Esophagus squamous epithelium (tissue), 4 donors: ENCODE results near the gene RSAD1.

Source experiments
- POLR2A ChIP-seq, 4 donors: fragments of 450-650 bp; IDR thresholded peaks; one replicate each; pipeline ENCODE4 v1.6.1; 2017; ENCODE audit warnings: antibody characterized with exemption in 4 of 4, mild to moderate bottlenecking in 4 of 4, moderate library complexity in 3 of 4
- TF ChIP-seq, protein P1 (sequence below), 6 experiments: fragments of 450-650 bp in 4 of 6; fragments of 200-600 bp in 2 of 6; sonication (generic) in 2 of 6; IDR thresholded peaks; one replicate each; pipeline ENCODE4 v1.5.1; 2016 to 2019; ENCODE audit warnings: antibody characterized with exemption in 6 of 6, mild to moderate bottlenecking in 4 of 6, moderate library complexity in 4 of 6

DNA sequence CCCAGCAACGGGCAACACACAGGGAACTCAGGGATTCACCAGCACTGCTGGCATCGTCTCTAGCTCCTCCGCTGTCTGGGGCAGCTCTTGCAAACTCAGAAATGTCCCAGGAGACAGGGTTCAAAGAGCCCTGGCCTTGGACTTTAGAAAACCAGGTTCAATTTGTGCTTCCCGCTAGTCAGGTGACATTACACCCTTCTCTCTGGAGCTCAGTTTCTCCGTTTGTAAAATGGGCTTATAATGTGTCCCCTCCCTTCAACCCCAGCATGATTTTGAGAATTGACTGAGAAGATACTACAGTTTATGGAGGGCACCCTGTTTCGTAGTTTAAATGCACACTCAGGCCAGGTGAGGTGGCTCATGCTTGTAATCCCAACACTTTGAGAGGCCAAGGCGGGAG is 27.6 kb downstream of the RSAD1 start:
- TF ChIP-seq, protein P1, sequence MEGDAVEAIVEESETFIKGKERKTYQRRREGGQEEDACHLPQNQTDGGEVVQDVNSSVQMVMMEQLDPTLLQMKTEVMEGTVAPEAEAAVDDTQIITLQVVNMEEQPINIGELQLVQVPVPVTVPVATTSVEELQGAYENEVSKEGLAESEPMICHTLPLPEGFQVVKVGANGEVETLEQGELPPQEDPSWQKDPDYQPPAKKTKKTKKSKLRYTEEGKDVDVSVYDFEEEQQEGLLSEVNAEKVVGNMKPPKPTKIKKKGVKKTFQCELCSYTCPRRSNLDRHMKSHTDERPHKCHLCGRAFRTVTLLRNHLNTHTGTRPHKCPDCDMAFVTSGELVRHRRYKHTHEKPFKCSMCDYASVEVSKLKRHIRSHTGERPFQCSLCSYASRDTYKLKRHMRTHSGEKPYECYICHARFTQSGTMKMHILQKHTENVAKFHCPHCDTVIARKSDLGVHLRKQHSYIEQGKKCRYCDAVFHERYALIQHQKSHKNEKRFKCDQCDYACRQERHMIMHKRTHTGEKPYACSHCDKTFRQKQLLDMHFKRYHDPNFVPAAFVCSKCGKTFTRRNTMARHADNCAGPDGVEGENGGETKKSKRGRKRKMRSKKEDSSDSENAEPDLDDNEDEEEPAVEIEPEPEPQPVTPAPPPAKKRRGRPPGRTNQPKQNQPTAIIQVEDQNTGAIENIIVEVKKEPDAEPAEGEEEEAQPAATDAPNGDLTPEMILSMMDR (IDR thresholded peaks at IDR 0.05): no peak
- no peak for TF ChIP-seq POLR2A (IDR thresholded peaks at IDR 0.05)
